HG03159 (cell line): ENCODE results near the gene GLT8D1.
"Not testable (repeated sequence)": the region's sequence is repeated elsewhere in the genome, so short reads cannot be mapped to it uniquely, and the experiment has no call there.

Experiments used
- ATAC-seq: cut with Tn5 transposase; IDR thresholded peaks from one replicate; pipeline ENCODE4 v1.9.1; 2021; ENCODE audit warnings: mild to moderate bottlenecking, moderate library complexity; ENCODE audit not compliant: unreplicated experiment

GLT8D1 gene, protein sequence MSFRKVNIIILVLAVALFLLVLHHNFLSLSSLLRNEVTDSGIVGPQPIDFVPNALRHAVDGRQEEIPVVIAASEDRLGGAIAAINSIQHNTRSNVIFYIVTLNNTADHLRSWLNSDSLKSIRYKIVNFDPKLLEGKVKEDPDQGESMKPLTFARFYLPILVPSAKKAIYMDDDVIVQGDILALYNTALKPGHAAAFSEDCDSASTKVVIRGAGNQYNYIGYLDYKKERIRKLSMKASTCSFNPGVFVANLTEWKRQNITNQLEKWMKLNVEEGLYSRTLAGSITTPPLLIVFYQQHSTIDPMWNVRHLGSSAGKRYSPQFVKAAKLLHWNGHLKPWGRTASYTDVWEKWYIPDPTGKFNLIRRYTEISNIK

DNA sequence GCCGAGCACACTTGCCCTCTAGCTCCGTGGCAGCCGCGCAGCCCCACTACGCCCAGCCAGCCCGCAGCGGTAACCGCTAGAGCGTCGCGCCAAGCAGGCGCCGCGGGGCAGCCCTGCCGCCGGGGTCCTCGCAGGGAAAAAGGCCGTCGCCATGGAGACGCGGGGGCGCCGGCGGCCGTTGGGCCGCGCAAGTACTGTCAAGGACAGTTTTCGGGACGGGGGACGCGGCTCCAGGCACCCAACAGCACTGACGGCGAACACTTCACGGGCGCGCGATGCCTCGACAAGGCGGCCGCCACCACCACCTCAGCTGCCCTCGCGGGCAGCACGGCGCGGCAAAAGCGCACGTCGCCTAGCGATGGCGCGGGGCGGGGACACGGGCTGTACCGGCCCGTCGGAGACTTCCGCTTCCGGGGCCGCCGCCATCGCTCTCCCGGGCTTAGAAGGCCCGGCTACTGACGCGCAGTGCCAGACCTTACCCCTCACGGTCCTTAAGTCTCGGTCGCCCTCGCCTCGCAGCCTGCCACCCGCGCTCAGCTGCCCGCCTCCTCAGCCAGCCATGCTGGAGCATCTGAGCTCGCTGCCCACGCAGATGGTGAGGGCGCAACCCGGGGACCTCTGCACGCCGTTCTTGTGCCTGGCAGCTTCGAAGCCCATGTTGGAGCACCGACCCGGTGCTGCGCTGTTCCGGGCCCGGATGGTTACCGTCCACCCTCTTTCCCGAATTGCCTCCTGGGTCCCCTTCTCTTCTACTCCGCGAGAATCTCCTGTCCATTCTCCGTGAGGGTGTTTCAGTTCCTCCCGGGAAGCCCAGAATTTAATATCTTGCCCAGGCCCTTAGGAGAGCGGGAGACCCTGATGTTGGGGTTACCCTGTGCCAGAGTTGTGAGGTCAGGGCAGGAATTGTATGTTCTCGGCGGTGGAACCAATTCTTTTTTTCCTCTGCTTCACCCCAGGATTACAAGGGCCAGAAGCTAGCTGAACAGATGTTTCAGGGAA is at the start of gene GLT8D1, which contains the start of gene SPCS1:
Gene GLT8D1, minus strand, starts transcription at position 104 of the 999 bp plus-strand sequence. CDS start 5,331 bp downstream, outside the sequence.
Gene SPCS1, plus strand, starts transcription at position 419 of the 999 bp plus-strand sequence. Its CDS starts 141 bp downstream, at position 560.
- peak; percentile 75 for ATAC-seq

DNA sequence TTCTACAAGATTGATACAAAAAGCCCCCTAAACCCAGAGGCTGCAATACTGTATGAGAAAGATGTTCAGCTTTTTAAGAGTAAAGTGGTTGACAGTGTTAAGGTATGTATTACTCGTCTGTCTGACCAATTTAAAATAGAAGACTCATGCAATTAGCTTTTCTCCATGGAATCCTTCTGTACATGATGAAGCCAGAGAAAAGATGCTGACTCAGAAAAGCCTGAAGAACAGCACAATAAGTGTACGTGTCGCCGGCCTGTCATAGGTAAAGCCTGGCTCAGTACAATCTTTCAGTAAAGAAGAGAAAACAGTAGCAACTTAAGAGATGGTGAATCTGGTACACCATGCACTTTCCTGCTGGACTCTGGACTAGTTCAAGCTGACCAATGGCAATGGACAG is 48.8 kb upstream of the GLT8D1 start:
- ATAC-seq = no peak

DNA sequence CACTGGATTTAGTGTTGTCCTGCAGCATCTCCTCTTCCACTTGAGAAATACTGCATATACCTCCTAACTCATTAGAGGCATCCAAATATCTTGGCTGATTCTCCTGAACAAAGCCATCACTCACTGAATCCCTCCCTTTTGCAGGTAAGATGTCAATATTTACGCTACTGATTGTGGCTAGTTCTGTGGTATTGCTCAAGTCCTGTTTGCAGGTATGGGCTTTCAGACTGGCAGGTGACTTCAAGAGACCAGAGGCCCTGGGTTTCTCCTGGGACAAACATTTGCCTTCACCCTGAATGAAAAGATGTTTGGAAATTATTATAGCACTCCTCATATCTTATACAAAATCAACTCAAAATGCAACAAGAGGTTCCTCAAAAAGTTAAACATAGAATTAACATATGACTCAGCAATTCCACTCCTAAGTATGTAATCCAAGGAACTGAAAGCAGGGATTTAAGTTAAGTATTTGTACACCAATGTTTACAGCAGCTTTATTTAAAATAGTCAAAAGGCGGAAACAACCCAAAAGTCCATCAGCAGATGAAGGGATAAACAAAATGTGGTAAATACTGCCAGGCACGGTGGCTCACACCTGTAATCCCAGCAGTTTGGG is 46.6 kb upstream of the GLT8D1 start:
- no peak for ATAC-seq

DNA sequence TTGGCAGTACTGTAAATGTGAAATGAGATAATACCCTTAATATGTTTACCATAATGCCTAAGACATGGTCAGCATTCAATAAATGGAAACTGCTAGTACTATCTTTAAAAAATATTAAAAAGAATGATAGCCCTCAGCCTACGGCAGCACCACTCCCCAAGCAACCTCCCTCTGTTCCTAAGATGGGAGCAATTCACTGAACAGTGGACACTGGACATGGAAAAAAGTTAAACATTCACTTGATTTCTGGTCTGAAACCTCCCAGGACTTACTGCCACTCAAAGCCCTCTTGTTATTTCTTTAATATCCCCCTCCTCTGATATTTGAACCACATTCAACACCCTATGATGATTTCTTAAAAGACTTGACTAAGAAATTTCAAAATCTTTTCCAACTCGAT is 38.1 kb upstream of the GLT8D1 start:
- no peak for ATAC-seq

DNA sequence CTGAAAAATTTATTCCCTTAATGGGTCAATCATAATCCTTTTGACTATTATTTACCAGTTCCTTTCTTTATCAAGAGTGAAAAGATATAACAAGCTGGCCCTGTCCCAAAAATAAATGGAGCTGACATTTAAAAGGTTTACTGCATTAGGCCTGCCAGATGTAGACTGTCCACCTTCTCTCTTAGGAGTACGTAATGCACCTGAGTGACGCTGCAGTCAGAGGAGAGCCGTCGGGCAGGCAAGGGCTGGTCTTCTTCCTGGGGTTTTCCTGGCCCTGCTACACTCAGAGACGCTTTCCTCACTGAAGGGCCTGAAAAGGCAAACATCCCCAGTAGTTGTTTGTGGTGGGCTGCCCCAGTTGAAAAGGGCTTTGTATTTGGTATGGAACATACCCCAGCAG is 37.6 kb upstream of the GLT8D1 start:
- ATAC-seq = no peak

DNA sequence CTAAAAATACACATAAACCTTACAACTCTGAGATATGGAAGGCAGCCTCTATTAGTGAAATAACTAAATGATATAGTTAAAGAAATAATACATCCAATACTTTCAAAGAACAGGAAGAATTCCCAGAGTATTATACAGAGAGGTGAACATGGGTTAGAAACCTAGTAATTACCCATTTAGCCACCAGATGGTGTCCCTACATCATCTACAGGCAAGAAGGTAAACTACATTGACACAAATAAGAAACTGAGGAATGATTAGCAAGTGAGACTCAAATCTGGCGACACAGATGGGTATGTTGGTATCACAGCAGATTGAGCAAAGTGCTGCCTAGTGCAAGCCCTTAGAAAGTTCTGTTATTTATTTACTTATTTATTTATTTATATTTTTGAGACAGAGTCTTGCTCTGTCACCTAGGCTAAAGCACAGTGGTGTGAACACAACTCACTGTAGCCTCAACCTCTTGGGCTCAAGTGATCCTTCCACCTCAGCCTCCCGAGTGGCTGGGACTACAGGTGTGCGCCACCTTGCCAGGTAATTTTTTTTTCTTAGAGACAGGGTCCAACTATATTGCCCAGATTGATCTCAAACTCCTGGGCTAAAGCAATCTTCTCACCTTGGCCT is 36.9 kb upstream of the GLT8D1 start:
- no peak for ATAC-seq

DNA sequence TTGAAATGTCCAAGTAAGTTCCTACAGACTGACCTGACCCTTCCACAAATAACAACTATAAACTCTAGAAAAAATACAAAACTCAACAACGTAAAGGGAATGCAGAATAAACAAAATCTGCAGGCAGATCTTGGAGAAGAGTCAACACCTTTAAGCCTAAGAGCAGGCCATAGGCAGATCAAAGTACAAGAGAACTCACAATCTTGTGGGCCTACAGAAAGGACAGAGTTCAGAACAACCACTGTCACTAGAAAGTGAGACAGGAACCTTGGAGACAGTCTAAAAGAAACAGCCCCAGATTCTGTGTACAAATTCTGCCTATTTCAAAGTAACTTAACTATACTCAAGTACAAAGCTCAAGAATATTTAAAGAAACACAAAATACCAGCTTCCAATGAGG is 34.1 kb upstream of the GLT8D1 start:
- no peak for ATAC-seq

DNA sequence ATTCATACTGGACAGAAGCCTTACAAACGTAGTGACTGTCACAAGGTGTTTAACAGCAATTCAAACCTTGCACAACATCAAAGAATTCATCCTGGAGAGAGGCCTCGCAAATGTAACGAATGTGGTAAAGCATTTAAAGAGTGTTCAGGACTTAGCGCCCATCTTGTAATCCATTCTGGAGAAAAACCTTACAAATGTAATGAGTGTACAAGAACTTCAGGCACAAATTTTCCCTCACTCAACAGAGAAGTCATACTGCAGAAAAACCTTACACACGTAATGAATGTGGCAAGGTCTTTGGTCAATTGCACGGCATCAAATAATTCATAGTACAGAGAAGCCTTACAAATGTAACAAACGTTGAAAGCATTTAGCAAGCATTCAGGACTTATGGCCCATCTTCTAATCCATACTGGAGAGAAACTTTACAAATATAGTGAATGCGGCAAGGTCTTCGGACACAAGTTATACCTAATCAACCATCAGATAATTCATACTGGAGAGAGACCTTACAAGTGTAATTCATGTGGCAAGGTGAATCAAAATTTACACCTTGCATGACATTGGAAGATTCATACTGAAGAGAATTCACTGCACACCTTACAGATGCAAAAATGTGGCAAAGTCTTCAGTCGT is 27.8 kb upstream of the GLT8D1 start:
- ATAC-seq = no peak

DNA sequence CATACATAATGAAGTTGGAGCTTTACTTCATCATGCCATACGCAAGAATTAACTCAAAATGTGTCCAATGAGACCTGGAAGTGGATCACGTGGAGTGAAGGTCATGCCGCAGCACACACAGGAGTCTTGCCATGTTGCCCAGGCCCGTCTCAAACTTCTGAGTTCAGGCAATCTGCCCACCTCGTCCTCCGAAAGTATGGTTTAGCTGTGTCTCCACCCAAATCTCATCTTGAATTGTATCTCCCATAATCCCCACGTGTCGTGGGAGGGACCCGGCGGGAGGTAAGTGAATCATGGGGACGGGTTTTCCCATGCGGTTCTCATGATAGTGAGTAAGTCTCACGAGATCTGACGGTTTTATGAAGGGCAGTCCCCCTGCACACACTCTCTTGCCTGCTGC is 26.0 kb upstream of the GLT8D1 start:
- no peak for ATAC-seq

DNA sequence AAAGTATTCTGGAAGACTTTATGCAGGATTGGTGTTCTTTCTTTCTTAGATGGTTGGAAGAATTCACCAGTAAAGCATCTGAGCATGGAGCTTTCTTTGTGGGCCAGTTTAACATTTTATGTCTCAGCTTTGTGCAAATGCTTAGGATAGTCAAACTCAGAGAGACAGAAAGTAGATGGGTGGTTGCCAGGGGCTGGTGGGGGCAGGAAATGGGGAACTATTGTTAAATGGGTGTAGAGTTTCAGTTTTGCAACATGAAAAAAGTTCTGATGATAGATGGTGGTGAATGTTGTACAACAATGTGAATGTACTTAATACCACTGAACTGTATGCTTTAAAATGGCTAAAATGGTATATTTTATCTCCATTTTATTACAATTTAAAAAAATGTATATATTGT is 25.1 kb upstream of the GLT8D1 start:
- no peak for ATAC-seq

DNA sequence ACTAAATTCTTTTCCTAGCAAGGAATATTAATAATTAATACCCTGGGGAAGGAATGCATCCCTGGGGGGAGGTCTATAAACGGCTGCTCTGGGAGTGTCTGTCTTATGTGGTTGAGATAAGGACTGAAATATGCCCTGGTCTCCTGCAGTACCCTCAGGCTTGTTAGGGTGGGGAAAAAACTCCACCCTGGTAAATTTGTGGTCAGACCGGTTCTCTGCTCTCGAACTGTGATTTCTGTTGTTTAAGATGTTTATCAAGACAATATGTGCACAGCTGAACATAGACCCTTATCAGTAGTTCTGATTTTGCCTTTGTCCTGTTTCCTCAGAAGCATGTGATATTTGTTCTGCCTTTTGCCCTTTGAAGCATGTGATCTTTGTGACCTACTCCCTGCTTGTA is 23.2 kb upstream of the GLT8D1 start:
- ATAC-seq = not testable (repeated sequence)

DNA sequence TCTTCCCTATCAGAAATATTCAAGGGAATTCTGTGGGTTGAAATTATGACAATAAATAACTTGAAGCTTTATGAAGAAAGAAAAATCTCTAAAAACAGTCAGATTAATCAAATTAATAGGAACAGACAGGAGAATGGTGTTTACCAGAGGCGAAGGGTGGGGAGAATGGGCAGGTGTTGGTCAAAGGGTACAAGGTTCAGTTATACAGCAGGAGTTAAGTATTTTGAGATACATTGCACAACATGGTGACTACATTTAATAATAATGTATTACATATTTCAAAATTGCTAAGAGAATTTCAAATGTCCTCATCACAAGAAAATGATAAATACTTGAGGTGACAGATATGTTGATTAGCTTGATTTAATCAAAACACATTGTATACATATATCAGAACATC is 18.9 kb upstream of the GLT8D1 start:
- no peak for ATAC-seq

DNA sequence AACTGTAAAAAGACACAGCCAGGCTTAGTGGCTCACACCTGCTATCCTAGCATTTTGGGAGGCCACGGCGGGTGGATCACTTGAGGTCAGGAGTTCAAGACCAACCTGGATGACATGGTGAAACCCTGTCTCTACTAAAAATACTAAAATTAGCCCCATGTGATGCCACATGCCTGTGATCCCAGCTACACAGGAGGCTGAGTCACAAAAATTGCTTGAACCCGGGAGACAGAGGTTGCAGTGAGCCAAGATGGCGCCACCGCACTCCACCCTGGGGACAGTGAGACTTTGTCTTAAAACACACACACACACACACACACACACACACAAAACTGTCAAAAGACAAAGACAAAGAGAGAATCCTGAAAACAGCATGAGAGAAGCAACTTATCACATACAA is 18.3 kb upstream of the GLT8D1 start:
- ATAC-seq = no peak

DNA sequence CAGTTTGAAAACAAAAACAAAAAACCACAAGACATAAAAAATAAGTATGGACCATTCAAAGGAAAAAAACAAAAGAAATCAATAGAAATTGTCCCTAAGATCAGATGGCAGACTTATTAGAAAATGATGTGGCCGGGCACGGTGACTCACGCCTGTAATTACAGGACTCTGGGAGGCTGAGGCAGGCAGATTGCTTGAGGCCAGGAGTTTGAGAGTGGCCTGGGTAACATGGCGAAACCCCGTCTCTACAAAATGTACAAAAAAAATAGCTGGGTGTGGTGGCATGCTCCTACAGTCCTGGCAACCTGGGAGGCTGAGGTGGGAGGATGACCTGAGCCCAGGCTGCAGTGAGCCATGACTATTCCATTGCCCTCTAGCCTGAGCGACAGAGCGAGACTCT is 16.9 kb upstream of the GLT8D1 start:
- no peak for ATAC-seq

DNA sequence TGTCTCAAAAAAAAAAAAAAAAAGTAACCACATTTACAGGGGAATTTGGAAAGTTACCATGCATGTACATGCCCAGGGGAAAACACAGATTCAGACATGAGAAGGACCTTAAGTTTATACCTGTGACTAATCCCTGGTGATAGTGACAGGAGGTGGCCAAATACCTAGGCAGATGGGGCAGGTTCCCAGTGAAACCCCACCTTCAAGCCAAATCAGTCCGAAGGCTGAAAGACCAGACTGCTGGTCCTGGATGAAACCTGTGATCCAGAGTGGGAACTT is 16.1 kb upstream of the GLT8D1 start:
- no peak for ATAC-seq

DNA sequence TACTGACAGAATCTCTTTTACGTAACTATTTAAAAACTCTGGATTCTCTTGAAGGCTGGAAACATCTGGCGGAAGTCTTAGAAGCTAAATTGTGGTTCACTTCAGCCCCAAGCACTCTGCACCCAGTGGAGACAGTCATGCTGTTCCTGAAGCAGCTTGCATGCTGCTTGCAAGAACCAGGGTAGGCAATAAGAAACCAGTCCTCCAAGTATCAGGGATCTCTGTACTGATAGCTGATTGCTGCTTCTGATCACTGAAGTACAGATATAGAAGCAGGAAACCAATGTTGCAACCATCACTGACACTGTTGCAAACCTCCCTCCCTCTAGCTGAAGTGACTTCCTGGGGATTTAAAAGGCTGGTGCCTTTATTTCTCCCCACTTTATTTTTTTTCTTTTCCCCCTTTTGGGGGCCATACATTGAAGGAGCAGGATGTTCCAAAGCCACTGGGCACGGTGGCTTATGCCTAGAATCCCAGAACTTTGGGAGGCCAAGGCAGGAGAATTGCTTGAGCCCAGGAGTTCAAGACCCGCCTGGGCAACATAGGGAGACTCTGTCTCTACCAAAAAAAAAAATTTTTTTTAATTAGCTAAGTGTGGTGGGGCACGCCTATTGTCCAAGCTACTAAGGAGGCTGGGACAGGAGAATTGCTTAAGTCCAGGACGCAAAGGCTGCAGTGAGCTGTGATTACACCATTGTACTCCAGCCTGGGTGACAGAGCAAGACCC is 15.6 kb upstream of the GLT8D1 start:
- no peak for ATAC-seq

DNA sequence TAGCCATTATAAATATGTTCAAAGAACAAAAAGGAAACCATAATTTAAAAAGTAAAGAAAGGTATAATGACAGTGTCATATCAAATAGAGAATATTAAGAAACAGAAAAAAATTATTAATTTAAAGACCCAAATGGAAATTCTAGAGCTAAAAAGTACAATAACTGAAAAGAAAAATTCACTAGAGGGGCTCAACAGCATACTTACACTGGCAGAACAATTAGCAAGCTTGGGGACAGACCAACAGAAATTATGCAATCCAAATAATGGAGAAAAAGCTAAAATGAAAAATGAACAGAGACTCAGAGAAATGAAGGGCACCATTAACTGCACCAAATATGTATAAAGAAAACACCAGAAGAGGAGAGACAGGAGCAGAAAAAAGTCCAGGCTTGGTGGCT is 14.0 kb upstream of the GLT8D1 start:
- no peak for ATAC-seq

DNA sequence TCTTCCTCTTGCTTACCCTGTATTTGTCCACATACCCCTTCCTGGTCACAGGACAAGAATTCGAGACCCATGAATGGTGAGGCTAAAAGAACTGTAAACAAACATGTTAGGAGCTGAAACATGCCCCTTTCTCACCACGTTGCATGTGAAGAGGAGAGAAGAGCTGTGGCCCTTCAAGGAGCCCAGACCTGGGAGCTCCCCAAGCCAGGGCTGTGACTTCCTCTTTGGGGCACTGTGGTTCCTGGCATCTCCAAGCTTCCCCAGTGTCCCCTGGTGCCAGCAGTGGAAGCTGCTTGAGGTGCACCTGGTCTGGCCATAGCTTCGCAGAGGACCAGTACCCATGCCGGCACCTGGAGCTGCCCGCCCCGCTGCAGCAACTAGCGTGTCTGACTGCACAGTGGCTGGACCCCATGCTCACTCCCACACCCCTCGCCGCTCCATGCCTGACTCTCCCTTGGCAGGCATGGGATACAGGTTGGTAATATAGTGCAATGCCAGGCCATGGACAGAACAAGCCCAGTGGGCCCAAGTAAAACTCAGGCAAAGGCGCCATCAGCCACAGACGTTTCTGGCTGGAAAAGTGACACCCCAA is 10.2 kb upstream of the GLT8D1 start:
- no peak for ATAC-seq
